ENCODE data around the gene PRDX3. TPM values are rescaled to one million over a fixed set of nuclear protein-coding genes. Genes with fewer than 3 reads are reported as not detected.
"Not testable (repeated sequence)": the region's sequence is repeated elsewhere in the genome, so short reads cannot be mapped to it uniquely, and the experiment has no call there.

PRDX3 gene
- total RNA-seq, 1 experiment from 2014 or later = 167 TPM

- TF ChIP-seq ATF3 (CRISPR knock-in tag; conservative IDR thresholded peaks at IDR 0.05) = no peak
Measured at GRCh38 chr10:119138346-119139306, 40.0 kb downstream of the PRDX3 start (continued).

GRCh38 chr10:119137878-119138277 is 40.7 kb downstream of the PRDX3 start:
- ATAC-seq; H3K4me3 Mint-ChIP-seq; H3K4me1 Mint-ChIP-seq; H3K27me3 Mint-ChIP-seq (ENCODE audit: low read depth); H3K9me3 Mint-ChIP-seq; DNase-seq (ENCODE audit: low spot score); H3K27ac Mint-ChIP-seq: not testable (repeated sequence)
- POLR2A ChIA-PET = interaction anchor here (0.7 kb wide), 1 partner anchor 429 kb away, joined by 3 read pairs; no protein-coding TSS in a partner anchor
- CTCF ChIA-PET = interaction anchor here (0.7 to 1.1 kb wide), 4 partner anchors 62 to 352 kb away, joined by 3 to 4 read pairs (median 3); no protein-coding TSS in a partner anchor
- peaks cover 17% of the 10 kb centered on the region for H3K36me3 Mint-ChIP-seq

- no peaks in the 10 kb centered on the region for H3K4me1 Mint-ChIP-seq
- H3K36me3 Mint-ChIP-seq = peaks cover 32% of the 10 kb centered on the region
- H3K9me3 Mint-ChIP-seq = no peaks in the 10 kb centered on the region
- no peak overlapping the region for H3K4me3 Mint-ChIP-seq
- no peak for ATAC-seq
- ChIA-PET CTCF (interaction anchor here (0.5 kb wide), 1 partner anchor 324 kb away, joined by 4 read pairs; no protein-coding TSS in a partner anchor), POLR2A (no interaction called here)
- H3K27me3 Mint-ChIP-seq (ENCODE audit: low read depth) = no peaks in the 10 kb centered on the region
- H3K27ac Mint-ChIP-seq = no peak overlapping the region
- DNase-seq (ENCODE audit: low spot score) = no peak
- TF ChIP-seq ZNF396 (CRISPR knock-in tag; IDR thresholded peaks at IDR 0.05; ENCODE audit: borderline replicate concordance) = no peak
Measured at GRCh38 chr10:119136084-119136483, 42.5 kb downstream of the PRDX3 start.

DNA sequence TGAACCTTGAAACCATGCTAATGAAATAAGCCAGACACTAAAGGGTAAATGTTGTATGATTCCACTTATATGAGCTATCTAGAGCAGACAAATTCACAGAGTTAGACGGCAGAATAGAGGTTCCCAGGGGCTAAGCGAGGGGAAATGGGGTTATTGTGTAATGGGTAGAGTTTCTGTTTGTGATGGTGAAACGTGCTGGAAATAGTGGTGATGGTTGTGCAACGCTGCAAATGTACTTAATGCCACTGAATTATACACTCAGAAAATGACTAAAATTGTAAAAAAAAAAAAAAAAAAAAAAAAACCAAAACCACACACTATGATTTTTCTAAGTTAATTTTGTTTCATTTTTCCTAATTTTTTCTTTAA is 43.1 kb downstream of the PRDX3 start:
- Mint-ChIP-seq H3K4me3 (no peak overlapping the region), H3K27me3 (ENCODE audit: low read depth) (no peaks in the 10 kb centered on the region), H3K4me1 (no peaks in the 10 kb centered on the region), H3K9me3 (no peaks in the 10 kb centered on the region), H3K36me3 (peaks cover 38% of the 10 kb centered on the region), H3K27ac (no peak overlapping the region; the same call in 1 of the 2 replicates)
- ATAC-seq = no peak
- no peak for TF ChIP-seq FOXJ3 (CRISPR knock-in tag; IDR thresholded peaks at IDR 0.05; ENCODE audit: borderline replicate concordance)
- TF ChIP-seq HMGXB4 (CRISPR knock-in tag; IDR thresholded peaks at IDR 0.05) = no peak
- no peak for TF ChIP-seq ZNF263 (CRISPR knock-in tag; IDR thresholded peaks at IDR 0.05; ENCODE audit: low read depth)
- TF ChIP-seq, protein P1, sequence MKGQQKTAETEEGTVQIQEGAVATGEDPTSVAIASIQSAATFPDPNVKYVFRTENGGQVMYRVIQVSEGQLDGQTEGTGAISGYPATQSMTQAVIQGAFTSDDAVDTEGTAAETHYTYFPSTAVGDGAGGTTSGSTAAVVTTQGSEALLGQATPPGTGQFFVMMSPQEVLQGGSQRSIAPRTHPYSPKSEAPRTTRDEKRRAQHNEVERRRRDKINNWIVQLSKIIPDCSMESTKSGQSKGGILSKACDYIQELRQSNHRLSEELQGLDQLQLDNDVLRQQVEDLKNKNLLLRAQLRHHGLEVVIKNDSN (CRISPR knock-in tag; IDR thresholded peaks at IDR 0.05) = no peak
- TF ChIP-seq HMGA2 (CRISPR knock-in tag; IDR thresholded peaks at IDR 0.05) = no peak
- no peak for TF ChIP-seq USF2 (CRISPR knock-in tag; IDR thresholded peaks at IDR 0.05)
- no peak for TF ChIP-seq GRHL2 (CRISPR knock-in tag; IDR thresholded peaks at IDR 0.05; ENCODE audit: insufficient replicate concordance, severe bottlenecking)
- TF ChIP-seq TEAD4 (CRISPR knock-in tag; IDR thresholded peaks at IDR 0.05) = no peak
- no peak for TF ChIP-seq ZMAT4 (CRISPR knock-in tag; IDR thresholded peaks at IDR 0.05)
- TF ChIP-seq ZNF317 (CRISPR knock-in tag; IDR thresholded peaks at IDR 0.05; ENCODE audit: borderline replicate concordance, low read depth) = no peak
- TF ChIP-seq RELA (CRISPR knock-in tag; IDR thresholded peaks at IDR 0.05; ENCODE audit: borderline replicate concordance) = no peak
- TF ChIP-seq, protein P2, sequence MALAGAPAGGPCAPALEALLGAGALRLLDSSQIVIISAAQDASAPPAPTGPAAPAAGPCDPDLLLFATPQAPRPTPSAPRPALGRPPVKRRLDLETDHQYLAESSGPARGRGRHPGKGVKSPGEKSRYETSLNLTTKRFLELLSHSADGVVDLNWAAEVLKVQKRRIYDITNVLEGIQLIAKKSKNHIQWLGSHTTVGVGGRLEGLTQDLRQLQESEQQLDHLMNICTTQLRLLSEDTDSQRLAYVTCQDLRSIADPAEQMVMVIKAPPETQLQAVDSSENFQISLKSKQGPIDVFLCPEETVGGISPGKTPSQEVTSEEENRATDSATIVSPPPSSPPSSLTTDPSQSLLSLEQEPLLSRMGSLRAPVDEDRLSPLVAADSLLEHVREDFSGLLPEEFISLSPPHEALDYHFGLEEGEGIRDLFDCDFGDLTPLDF (CRISPR knock-in tag; IDR thresholded peaks at IDR 0.05) = no peak
- TF ChIP-seq ATF1 (CRISPR knock-in tag; IDR thresholded peaks at IDR 0.05) = no peak
- TF ChIP-seq TP53 (CRISPR knock-in tag; IDR thresholded peaks at IDR 0.05) = no peak
- no peak for TF ChIP-seq FOXP4 (CRISPR knock-in tag; IDR thresholded peaks at IDR 0.05)
- ChIA-PET CTCF (interaction anchor here (0.5 kb wide), 1 partner anchor 324 kb away, joined by 4 read pairs; no protein-coding TSS in a partner anchor), POLR2A (no interaction called here)
- no peak for DNase-seq (ENCODE audit: low spot score)
